GM12891 (cell line): ENCODE results near the gene KANSL3.

ENCODE experiments used
- PAX5 ChIP-seq: IDR thresholded peaks from 2 replicates; pipeline ENCODE4 v1.6.1; 2011; ENCODE audit warnings: low read length, moderate library complexity, mild to moderate bottlenecking; ENCODE audit not compliant: insufficient read depth, severe bottlenecking
- POLR2A ChIP-seq: IDR thresholded peaks from 2 replicates; pipeline ENCODE4 v1.6.1; 2011; ENCODE audit warnings: low read depth, low read length, control low read depth
- POLR2AphosphoS5 ChIP-seq: IDR thresholded peaks from 2 replicates; pipeline ENCODE4 v1.6.1; 2011; ENCODE audit warnings: low read depth, low read length, control low read depth
- POU2F2 ChIP-seq: IDR thresholded peaks from 2 replicates; pipeline ENCODE4 v1.6.1; 2011; ENCODE audit warnings: low read depth, mild to moderate bottlenecking, control low read depth, low read length, moderate library complexity
- SPI1 ChIP-seq: IDR thresholded peaks from 2 replicates; pipeline ENCODE4 v1.6.1; 2011; ENCODE audit warnings: low read depth, low read length, control low read depth
- TAF1 ChIP-seq: IDR thresholded peaks from 2 replicates; pipeline ENCODE4 v1.6.1; 2011; ENCODE audit warnings: low read depth, low read length, control low read depth

DNA sequence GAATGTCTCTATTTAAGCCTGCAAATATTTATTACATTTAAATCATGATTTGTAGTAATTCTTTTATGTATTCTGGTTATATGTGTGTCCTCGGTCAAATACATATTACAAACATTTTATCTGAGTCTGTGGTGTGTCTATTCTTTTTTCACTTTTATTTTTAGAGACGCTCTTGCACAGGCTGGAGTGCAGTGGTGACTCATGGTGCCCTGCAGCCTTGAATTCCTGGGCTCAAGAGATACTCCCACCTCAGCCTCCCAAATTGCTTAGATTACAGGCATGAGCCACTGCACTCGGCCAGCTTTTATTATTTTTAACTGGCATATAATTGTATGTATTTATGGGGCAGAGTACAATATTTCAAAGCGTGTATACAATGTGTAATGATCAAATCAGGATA lies 54.1 kb downstream of the KANSL3 start:
- no peak for TF ChIP-seq POLR2A
- no peak for TF ChIP-seq POLR2AphosphoS5
- TF ChIP-seq TAF1: no peak
- TF ChIP-seq POU2F2: no peak
- no peak for TF ChIP-seq SPI1
- no peak for TF ChIP-seq PAX5
